ENCODE results near the gene ZNF439.
"Not testable (repeated sequence)": the region's sequence is repeated elsewhere in the genome, so short reads cannot be mapped to it uniquely, and the experiment has no call there.

ZNF439 gene

DNA sequence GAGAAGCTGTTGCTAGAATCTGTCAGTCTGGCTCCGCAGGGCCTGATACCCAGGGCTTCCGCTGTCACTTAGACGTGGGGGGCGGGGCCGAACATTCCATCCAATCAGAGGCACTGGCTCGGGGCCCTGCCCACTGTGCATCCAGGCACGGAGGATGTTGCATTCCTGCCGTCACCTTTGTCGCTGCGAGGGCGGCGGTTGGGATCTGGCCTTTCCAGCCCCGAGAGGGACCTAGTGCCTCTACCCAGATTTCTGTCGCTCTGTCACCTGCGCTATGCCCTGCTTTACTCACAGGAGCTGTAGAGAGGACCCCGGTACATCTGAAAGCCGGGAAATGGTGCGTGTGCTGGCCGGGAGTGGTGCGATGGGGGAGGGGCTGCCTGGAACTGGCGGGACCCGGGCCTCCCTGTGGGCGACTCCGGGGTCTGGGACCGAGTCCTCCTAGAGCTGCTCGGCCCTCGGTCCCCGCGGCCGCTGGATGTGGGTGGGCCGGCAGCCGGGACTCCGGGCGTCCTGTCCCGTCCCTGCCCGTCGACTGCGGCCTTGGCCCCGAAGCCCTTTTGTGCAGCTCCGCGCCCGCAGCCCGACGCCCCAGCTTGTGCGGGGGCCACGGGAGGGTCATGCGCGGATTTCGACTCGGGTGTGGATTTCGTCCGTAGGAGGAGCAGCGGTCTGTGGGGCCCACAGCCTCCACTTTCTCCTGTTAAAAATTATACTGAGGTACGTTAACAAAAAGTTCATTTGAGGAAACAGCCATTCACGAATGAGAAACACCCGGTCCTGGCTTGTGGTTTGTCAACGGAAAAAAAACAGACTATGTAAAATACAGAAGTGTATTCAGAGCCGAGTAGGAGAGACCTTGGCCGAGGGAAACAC lies at the start of gene ZNF439:
ZNF439 (plus strand) TSS at position 133 of the 876 bp plus-strand sequence; CDS start at position 275, 142 bp downstream.
- in situ Hi-C loops (cut with HindIII; ENCODE audit: low sequenced_read_pairs) = loop anchor here (5.0 kb wide), 1 partner anchor 52 kb away; the partner anchor contains the start of gene ZNF491

DNA sequence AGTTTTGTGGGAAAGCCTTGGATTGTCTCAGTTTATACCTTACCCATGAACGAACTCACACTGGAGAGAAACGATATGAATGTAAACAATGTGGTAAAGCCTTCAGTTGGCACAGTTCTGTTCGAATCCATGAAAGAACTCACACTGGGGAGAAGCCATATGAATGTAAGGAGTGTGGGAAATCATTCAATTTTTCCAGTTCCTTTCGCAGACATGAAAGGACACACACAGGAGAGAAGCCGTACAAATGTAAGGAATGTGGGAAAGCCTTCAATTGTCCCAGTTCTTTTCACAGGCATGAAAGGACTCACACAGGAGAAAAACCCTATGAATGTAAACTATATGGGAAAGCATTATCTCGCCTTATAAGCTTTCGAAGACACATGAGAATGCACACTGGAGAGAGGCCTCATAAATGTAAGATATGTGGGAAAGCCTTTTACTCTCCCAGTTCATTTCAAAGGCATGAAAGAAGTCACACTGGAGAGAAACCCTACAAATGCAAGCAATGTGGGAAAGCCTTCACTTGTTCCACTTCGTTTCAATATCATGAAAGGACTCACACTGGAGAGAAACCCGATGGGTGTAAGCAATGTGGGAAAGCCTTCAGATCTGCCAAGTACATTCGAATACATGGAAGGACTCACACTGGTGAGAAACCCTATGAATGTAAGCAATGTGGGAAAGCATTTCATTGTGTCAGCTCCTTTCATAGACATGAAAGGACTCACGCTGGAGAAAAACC lies 42.0 kb upstream of the ZNF439 start:
- in situ Hi-C loops (cut with HindIII; ENCODE audit: low sequenced_read_pairs) = no loop called here

- in situ Hi-C loops (cut with HindIII; ENCODE audit: low sequenced_read_pairs) = no loop called here
Measured at GRCh38 chr19:11807099-11807380, 41.5 kb upstream of the ZNF439 start.

DNA sequence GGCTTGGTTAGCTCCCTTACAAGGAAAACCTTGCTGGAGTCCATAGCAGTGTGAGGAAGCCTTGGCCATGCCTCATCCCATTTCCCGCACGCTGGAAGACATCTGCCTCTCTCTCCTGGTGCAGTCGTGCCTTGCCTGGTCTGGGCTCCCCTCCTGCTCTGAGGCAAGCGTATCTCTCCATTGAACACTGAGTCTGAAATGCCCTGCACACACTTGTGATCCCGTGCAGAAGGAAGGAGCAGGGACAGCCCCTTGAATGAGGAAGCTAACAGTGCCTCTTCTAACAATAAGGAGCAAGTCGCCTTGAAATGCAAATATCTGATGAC lies 34.9 kb upstream of the ZNF439 start:
- in situ Hi-C loops (cut with HindIII; ENCODE audit: low sequenced_read_pairs) = no loop called here

DNA sequence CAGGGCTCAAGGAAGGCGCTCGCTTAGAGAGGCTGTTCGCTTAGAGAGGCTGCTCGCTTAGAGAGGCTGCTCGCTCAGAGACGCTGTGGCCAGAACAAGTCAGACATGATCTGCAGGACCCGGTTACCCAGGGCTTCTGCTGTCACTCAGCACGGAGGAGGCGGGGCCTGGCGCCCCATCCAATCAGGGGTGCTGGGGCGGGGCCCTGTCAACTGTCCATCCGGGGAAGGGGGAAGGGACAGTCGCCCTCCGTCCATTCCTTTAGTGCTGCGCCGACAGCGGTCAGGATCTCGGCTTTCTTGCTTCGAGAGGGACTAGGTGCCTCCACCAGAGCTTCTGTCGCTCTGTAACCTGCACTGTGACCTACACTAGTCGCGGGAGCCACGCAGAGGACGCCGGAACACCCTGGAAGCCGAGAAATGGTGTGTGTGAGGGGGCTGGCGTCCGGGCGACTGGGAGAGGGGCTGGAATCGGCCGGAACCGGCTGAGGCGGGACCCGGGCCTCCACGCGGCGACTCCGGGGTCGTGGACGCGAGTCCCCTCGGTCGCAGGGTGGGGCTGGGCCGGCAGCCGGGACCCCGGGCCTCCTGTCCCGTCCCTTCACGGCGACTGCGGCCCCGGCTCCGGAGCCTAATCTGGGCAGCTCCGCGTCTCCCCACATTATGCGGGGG lies 34.4 kb upstream of the ZNF439 start, which contains the start of gene ZNF440:
ZNF440 (plus strand) TSS at position 245 of the 671 bp plus-strand sequence; CDS start at position 420, 175 bp downstream.
- in situ Hi-C loops (cut with HindIII; ENCODE audit: low sequenced_read_pairs) = no loop called here

DNA sequence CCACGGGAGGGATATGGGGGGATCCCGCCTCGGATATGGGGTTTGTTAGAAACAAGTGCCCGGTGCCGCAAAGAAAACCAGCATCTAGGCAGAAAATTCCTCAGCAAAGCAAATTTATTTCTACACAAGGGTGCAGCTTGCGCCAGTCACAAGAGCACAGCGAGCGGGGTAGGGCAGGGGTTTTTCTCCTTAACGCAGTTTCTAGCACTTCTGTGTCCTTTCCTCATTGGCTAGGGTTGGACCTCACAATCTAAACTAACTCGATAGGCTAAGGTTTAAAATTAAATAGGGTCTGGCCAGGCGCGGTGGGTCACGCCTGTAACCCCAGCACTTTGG lies 33.9 kb upstream of the ZNF439 start:
- in situ Hi-C loops (cut with HindIII; ENCODE audit: low sequenced_read_pairs) = no loop called here

- in situ Hi-C loops (cut with HindIII; ENCODE audit: low sequenced_read_pairs) = no loop called here
Measured at GRCh38 chr19:11821474-11822109, 26.9 kb upstream of the ZNF439 start.

GRCh38 chr19:11828957-11829876 lies 19.3 kb upstream of the ZNF439 start:
- in situ Hi-C loops (cut with HindIII; ENCODE audit: low sequenced_read_pairs) = not testable (repeated sequence)

GRCh38 chr19:11832253-11832912 lies 16.1 kb upstream of the ZNF439 start:
- in situ Hi-C loops (cut with HindIII; ENCODE audit: low sequenced_read_pairs) = no loop called here

DNA sequence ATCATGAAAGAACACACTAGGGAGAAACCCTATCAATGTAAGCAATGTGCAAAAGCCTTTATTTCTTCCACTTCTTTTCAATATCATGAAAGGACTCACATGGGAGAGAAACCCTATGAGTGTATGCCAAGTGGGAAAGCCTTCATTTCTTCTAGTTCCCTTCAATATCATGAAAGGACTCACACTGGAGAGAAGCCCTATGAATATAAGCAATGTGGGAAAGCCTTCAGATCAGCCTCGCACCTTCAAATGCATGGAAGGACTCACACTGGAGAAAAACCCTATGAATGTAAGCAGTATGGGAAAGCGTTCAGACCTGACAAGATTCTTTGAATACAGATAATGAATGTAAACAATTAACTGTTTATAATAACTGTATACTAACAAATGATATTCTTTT lies 15.0 kb upstream of the ZNF439 start:
- in situ Hi-C loops (cut with HindIII; ENCODE audit: low sequenced_read_pairs) = no loop called here

- in situ Hi-C loops (cut with HindIII; ENCODE audit: low sequenced_read_pairs) = not testable (repeated sequence)
Measured at GRCh38 chr19:11835626-11836066, 12.9 kb upstream of the ZNF439 start.

DNA sequence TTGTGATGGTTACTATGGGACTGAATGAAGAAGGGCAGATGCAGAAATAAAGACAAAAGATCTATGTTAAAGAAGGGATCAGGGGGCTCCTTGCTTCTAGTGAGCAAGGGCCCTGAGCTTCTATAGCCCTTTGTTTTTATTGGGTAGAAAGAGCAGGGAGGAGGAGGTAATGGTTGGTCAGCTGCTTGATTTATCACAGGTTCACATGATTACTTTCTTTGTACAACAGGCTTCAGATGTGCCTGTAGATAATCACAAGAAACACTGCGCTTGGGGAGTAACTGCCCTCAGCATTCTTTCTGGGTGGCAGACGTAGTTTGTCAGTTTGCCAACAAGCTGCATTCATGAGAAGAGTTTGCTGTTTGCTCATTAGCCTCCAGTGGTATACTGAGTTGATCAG lies 4.8 kb upstream of the ZNF439 start:
- in situ Hi-C loops (cut with HindIII; ENCODE audit: low sequenced_read_pairs) = no loop called here

DNA sequence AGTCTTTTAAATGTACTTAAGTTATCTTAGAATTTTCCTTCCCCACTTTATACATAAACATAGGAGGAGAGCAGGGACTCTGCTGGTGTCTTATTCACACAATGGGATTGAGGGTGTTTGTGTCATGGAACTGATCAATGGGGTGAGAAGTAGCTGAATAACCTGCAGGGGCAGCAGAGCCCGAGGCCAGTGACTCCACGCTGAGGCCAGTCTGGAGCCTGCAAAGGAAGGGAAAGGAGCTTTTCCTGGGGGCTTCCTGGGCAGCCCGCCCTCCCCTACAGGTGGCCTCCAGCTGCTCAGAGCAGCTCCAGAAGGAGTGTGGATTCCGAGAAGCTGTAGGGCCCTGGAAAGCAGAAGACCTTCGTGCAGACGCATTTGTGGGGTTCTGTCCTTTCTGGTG lies 911 bp upstream of the ZNF439 start:
- in situ Hi-C loops (cut with HindIII; ENCODE audit: low sequenced_read_pairs) = loop anchor here (5.0 kb wide), 1 partner anchor 50 kb away; the partner anchor contains the start of gene ZNF491

DNA sequence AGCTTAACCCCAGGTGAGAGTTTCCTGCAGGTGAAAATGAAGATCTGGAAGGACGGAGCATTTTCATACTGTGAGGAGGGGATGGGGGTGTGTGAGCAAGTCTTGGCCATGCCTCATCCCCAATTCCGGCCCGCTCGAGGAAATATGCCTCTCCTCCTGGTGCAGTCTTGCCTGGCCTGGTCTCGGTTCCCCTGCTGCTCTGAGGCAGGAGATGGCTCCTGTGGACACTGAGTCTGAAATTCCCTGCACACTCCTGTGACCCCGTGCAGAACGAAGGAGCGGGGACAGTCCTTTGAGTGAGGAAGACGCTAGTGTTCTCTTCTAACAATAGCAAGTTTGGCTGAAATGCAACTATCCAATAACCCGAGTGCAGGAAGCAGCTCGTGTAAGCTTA lies 329 bp upstream of the ZNF439 start:
- in situ Hi-C loops (cut with HindIII; ENCODE audit: low sequenced_read_pairs) = loop anchor here (5.0 kb wide), 1 partner anchor 51 kb away; the partner anchor contains the start of gene ZNF491

GRCh38 chr19:11850289-11850688 lies 1.8 kb downstream of the ZNF439 start:
- in situ Hi-C loops (cut with HindIII; ENCODE audit: low sequenced_read_pairs) = not testable (repeated sequence)

DNA sequence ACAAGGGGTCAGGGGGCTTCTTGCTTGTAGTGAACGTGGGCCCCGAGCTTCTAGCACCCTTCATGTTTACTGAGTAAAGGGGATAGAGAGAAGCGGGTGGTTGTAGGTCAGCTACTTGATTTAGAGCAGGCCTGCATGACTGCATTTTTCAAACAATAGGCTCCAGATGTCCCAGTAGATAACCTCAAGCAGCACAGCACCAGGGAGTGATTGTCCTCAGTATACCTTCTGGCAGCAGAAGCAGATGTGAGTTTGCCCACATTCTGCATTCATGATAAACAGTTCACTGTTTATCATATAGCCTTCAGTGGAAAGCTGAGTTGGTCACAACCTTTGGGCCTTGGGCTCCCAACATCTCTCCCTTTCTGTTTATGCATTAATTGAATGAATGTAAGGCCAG lies 4.8 kb downstream of the ZNF439 start:
- in situ Hi-C loops (cut with HindIII; ENCODE audit: low sequenced_read_pairs) = no loop called here

DNA sequence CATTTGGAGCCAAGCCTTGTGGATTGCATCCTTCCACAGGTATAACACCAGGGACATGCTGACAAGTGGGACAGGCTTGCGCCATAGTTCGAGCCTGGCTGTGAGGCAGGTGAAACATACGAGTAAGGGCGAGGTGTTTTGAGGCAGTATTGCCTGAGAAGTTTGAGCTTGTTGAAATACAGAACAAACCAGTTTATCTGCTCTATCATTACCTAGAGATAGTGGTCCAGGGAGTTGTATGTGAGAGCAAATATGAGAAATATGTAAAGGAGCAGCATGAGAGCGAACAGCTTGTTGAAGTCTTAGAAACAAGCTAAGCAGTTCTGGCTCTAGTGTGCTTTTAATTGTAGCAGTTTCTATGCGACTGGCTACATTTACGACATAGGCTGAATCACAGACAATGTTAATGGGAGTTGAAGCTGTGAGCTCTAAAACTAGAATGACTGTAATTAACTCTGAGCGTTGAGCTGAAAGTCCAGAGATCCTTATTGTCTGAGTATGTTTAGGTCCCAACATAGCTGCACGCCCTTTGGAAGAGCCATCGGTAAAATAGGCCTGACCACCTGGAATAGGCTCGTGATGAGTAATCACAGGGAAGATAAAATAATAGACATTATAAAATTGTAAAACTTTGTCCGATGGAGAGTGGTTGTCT lies 8.2 kb downstream of the ZNF439 start:
- in situ Hi-C loops (cut with HindIII; ENCODE audit: low sequenced_read_pairs) = no loop called here

DNA sequence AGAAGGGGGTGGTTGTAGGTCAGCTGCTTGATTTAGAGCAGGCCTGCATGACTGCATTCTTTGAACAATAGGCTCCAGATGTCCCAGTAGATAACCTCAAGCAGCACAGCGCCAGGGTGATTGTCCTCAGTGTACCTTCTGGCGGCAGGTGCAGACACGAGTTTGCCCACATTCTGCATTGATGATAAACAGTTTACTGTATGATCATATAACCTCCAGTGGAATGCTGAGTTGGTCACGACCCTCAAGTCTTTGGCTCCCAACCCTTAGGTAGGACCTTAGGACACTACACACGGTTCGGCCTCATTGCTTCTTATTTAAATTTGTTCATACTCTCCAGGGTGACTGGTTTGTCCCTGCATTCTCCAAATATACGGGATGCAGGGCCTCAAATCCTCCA lies 12.2 kb downstream of the ZNF439 start:
- in situ Hi-C loops (cut with HindIII; ENCODE audit: low sequenced_read_pairs) = no loop called here

- in situ Hi-C loops (cut with HindIII; ENCODE audit: low sequenced_read_pairs) = no loop called here
Measured at GRCh38 chr19:11861301-11861700, 12.8 kb downstream of the ZNF439 start.
